ENCODE results near the gene WRAP53. TPM values are rescaled to one million over a fixed set of nuclear protein-coding genes. Genes with fewer than 3 reads are reported as not detected.

Gene WRAP53
- total and polyA plus RNA-seq, 10 of the 15 experiments (the other 5 are each of a cell fraction or from before 2014, with no cell fraction given): 1.9 to 42.0 (median 21.9) TPM

DNA sequence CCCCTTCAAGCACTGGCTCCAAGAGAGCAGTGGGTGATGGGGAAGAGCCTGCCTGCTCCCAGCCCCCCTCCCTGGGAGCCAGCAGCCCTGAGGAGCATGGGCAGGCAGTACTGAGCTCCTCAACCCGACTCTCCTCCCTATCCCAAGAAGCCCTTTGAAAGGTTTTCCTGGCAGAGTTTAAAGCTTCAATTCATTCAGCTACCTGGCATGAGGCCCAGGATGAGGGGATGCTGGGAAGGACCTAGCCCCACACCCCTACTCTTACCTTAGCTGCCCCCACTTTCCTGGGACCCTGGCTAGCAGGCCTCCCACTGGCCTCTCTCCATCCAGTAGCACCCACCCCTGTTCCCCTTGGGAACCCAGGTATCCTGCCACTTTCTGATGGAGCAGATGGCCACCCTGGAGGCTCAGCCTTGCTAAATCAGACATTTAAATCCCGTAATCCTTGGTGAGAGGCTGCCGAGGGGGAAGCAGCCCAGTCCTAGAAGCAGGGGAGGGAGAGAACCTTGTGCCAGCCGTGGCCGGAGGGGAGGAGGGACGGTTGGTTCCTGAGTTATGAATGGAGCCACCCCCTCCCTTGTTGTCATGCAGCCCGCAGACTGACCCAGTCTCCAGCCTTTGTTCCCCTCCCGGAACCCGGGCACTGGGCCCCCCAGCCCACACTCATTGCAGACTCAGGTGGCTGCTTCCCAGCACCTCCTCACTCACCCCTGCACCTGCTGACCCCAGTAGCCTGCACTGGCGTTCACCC is 20.4 kb upstream of the WRAP53 start:
- Histone ChIP-seq H3K9ac (ENCODE audit: control insufficient read depth, insufficient read depth, low read length) (no peak overlapping the region), H3K4me2 (ENCODE audit: control insufficient read depth, insufficient read depth) (no peak overlapping the region), H2AFZ (ENCODE audit: control insufficient read depth, low read depth, low read length) (no peak overlapping the region), H4K20me1 (ENCODE audit: control insufficient read depth, insufficient read depth) (no peaks in the 10 kb centered on the region), H3K27ac (ENCODE audit: control insufficient read depth, insufficient read depth) (no peak overlapping the region), H3K79me2 (ENCODE audit: control insufficient read depth, insufficient read depth, low read length) (no peaks in the 10 kb centered on the region), H3K9me3 (replicated peaks; ENCODE audit: control insufficient read depth, insufficient read depth, low read length) (no peaks in the 10 kb centered on the region), H3K4me1 (ENCODE audit: control insufficient read depth, insufficient read depth, low read length) (no peaks in the 10 kb centered on the region), H3K36me3 (ENCODE audit: control insufficient read depth in 2 of 2, insufficient read depth in 2 of 2, low read length in 1 of 2) (peaks cover 8 to 25% of the 10 kb centered on the region in 2 experiments; a peak in 3 of 4 replicates), H3K4me3 (no peak overlapping the region), H3K27me3 (replicated peaks in 1 of 2; ENCODE audit: control insufficient read depth in 2 of 2, insufficient read depth in 2 of 2, low read length in 1 of 2) (no peaks in the 10 kb centered on the region)
- WGBS (ENCODE audit: insufficient coverage, insufficient replicate concordance, low lambda C conversion rate, missing lambda C conversion rate): 89% methylated on average over 10 of the region's 10 CpGs
- ChIA-PET RAD21 (ENCODE audit: unreplicated experiment) (no interaction called here), POLR2A (no interaction called here), CTCF (interaction anchor here (1.0 to 1.7 kb wide), 4 partner anchors 18 to 393 kb away, joined by 3 to 5 read pairs (median 4); no protein-coding TSS in a partner anchor), SMC1A (ENCODE audit: uncharacterized antibody, unreplicated experiment) (interaction anchor here (0.7 kb wide), 1 partner anchor 246 kb away, joined by 3 read pairs; no protein-coding TSS in a partner anchor)
- intact Hi-C loops (cut with micrococcal nuclease; ENCODE audit: unreplicated experiment) (no loop called here), in situ Hi-C loops (cut with MboI) (no loop called here)
- no peak for DNase-seq (ENCODE audit: low read depth, low spot score)
- no TSS peak for BruUV-seq (replicated peaks)
- ATAC-seq: no peak
- FAIRE-seq: no peak
- TF ChIP-seq POLR2A (IDR thresholded peaks at IDR 0.05; ENCODE audit: low read depth, low read length): peak; percentile 69
- TF ChIP-seq, protein P1, sequence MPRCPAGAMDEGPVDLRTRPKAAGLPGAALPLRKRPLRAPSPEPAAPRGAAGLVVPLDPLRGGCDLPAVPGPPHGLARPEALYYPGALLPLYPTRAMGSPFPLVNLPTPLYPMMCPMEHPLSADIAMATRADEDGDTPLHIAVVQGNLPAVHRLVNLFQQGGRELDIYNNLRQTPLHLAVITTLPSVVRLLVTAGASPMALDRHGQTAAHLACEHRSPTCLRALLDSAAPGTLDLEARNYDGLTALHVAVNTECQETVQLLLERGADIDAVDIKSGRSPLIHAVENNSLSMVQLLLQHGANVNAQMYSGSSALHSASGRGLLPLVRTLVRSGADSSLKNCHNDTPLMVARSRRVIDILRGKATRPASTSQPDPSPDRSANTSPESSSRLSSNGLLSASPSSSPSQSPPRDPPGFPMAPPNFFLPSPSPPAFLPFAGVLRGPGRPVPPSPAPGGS (IDR thresholded peaks at IDR 0.05; ENCODE audit: borderline replicate concordance, insufficient read depth, low read depth, low read length, poor library complexity, severe bottlenecking): peak; percentile 8
- TF ChIP-seq KDM1A (IDR thresholded peaks at IDR 0.05; ENCODE audit: borderline replicate concordance): no peak
- no peak for TF ChIP-seq ZNF217 (IDR thresholded peaks at IDR 0.05)
- TF ChIP-seq CHD4 (IDR thresholded peaks at IDR 0.05): no peak
- TF ChIP-seq TAF1 (IDR thresholded peaks at IDR 0.05; ENCODE audit: borderline replicate concordance, low read depth, low read length): no peak
- no peak for TF ChIP-seq MTA2 (IDR thresholded peaks at IDR 0.05; ENCODE audit: low read depth)
